NCI-H526 (cell line): ENCODE results near the gene GLB1L.

Experiments
- DNase-seq, 2 experiments: peaks; one replicate each; lab custom pipeline; 2025; lab: John Stamatoyannopoulos, UW

The GLB1L gene

GRCh38 chr2:219252900-219253752 is 7.9 kb upstream of the GLB1L start, which contains the start of gene TUBA4B:
TSS of gene TUBA4B (plus strand) at chr2:219253243. CDS start at chr2:219253408, 165 bp downstream.
- peak; percentile 50 to 70 for DNase-seq

- no peak for DNase-seq
These were observed 7.3 kb upstream of the GLB1L start for GRCh38 chr2:219252570-219252899.

- no peak for DNase-seq
These were observed 6.8 kb upstream of the GLB1L start for GRCh38 chr2:219252084-219252483.

GRCh38 chr2:219251656-219252055 is 6.4 kb upstream of the GLB1L start:
- DNase-seq, result no peak

- DNase-seq, result no peak
These were observed 5.0 kb upstream of the GLB1L start for GRCh38 chr2:219250049-219250781.

- DNase-seq, result peak; percentile 95
These were observed 4.1 kb upstream of the GLB1L start for GRCh38 chr2:219249203-219249980.

- DNase-seq, result no peak
These were observed 3.6 kb upstream of the GLB1L start for GRCh38 chr2:219248845-219249202.

- DNase-seq, result no peak
These were observed 2.7 kb upstream of the GLB1L start for GRCh38 chr2:219247678-219248642.

GRCh38 chr2:219246559-219246958 is 1.3 kb upstream of the GLB1L start:
- no peak for DNase-seq

- no peak for DNase-seq
These were observed 621 bp upstream of the GLB1L start for GRCh38 chr2:219245899-219246230.

- DNase-seq, result no peak
These were observed 476 bp downstream of the GLB1L start for GRCh38 chr2:219244789-219245147.

GRCh38 chr2:219243291-219243761 is 1.9 kb downstream of the GLB1L start:
- DNase-seq, result no peak

GRCh38 chr2:219234331-219234730 is 10.9 kb downstream of the GLB1L start:
- DNase-seq, result no peak

- DNase-seq, result peak in 1 of 2 experiments; percentile 55
These were observed 15.1 kb downstream of the GLB1L start for GRCh38 chr2:219230059-219230540.

GRCh38 chr2:219229305-219230058 is 15.8 kb downstream of the GLB1L start, which contains the start of the genes ANKZF1 and ATG9A:
TSS of gene ANKZF1 (plus strand) at chr2:219229806. CDS start at chr2:219230258, 452 bp downstream.
TSS of gene ATG9A (minus strand) at chr2:219229636. CDS start at chr2:219228024, 1,612 bp downstream.
- peak; percentile 98 to 99 for DNase-seq

GRCh38 chr2:219228911-219229304 is 16.3 kb downstream of the GLB1L start:
- no peak for DNase-seq

- DNase-seq, result no peak
These were observed 17.0 kb downstream of the GLB1L start for GRCh38 chr2:219228041-219228910.

GRCh38 chr2:219225350-219225749 is 19.9 kb downstream of the GLB1L start:
- DNase-seq, result no peak
